Left kidney (tissue), 2 donors: ENCODE data around the gene ADAMTS12. TPM values are rescaled to one million over a fixed set of nuclear protein-coding genes. Genes with fewer than 3 reads are reported as not detected.

Source experiments
- DNase-seq: peaks from one replicate; pipeline ENCODE4 v3.0.0-alpha.2; 2013
- polyA plus RNA-seq: library from polyadenylated mRNA; unstranded; fragments of 120-200 nt; gene quantifications from one replicate; pipeline ENCODE4 v1.2.1, GENCODE V29; 2013; ENCODE audit not compliant: insufficient read length

Gene ADAMTS12
- polyA plus RNA-seq, 1 donor: 18.3 TPM

DNA sequence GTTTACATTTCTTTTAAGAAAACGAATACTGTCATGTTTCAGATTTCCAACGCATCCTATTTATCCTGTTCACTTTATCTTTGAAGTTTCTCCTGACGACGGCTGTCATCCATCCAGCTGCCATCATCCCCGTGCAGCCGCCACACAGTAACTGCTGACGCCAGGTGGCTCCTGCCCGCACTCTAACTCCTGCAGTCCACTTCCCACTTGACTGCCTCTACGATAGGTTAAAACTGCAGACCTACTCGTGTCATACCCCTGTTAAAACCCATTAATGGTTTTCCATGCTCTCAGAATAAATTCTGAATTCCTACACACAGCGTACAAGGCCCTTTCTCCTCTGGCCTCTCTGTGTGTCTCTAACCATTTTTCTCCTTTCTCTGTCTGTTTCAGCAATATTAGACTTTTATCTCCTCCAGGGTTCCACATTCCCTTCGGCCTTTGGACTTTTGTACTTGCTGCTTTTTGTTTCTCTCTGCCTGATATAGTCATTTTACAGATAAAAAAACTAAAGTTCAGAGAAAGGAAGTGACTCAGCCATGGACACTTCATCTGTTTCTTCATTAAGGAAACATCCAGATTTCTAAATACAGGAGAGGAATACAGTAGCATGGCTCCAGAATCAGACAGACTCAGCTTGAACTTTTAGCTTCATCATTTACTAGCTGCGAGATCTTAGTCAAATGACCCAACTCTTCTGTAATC lies 84.9 kb downstream of the ADAMTS12 start:
- DNase-seq: no peak

DNA sequence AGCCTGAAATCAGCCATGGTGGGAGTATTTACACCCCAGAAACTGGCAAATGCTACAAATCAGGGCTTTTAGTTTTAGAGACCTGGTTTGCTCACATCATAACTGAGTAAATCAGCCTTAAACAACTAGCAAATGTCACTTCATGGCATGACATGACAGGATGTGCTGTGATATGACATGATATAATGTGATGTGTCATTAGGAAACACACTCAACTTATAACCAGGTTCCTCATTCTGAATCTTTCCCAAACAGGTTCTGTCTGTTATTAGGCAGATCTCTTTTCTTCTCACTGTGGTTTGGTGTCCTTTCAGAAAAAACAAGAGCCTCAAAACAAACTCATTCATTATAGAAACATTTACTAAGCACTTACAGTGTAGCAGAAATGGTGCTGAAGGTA lies 90.5 kb downstream of the ADAMTS12 start:
- DNase-seq: no peak

DNA sequence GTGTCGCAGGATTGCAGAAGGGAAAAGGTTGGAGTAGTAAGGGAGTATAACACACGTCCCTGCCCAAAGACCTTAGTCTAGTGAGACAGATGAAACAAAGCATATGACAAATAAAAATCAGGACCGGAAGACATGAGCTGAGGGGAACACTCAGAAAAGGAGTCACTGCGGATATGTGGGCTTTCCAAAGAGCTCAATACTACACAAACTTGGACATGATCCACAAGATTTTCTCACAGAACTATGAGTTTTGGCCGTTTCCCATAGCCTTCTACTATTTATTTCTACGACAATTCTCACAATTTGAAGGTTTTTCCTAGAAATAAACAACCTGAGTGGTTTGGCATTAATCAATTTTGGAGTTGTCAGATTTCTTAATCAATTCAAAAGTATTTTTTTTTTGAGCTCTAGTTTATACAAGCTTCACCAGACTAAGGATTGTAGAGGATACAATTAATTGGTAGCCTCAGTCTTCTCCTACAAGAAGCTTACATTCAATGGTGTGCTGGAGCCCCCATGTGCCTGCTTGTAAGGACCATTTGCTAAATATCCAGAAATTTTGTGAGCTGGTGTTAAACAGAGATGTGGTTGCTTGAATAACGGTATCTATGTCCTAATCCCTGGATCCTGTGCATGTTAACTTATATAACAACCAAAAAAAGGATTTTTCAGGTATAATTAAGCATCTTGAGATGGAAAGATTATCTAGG lies 91.4 kb downstream of the ADAMTS12 start:
- no peak for DNase-seq

DNA sequence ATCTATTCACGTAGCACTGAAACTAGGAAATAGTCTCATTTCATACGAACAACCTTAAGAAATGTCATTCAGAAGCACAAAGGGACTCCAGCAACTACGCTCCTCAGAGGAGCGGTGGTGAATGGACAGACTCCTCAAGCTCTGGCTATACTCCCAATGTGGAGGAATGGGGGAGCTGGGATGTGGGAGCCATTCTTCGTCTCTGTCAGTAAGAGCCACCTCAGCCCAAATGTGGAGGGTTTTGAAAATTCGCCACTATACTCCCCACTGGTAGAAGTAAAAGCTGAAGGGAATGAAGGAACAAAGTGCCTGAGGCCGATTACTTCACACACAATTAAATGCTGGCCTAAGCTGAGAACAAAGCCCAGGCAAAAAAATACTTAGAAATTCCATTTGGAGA lies 96.3 kb downstream of the ADAMTS12 start:
- no peak for DNase-seq

DNA sequence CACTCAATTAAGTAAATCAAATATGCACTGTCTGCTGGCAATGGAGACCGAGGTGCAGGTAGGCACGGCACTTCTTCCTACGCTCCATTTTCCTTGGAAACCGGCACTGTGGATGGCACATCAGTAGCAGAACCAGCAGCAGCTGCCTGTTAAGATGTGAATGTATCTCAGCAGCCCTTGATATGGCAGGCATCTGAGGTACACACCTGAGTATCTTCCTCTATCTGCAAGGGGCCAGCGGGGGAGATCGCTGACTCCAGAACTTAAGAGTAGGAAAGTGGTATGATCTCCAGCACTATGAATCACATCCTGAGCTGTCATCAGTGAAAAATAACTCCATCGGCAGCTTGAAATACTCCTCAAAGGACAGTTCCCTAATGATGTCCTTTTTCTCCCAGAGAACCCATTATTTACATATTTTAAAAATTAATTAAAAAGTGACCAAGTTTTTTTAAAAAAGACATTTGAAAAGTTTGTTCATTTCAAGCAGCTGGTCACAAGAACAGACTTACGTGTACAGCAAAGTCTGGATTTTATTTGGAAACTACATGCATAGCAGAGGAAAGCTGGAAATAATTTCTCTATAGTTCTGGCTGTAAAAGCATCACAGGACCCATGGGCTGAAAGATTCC lies 97.1 kb downstream of the ADAMTS12 start:
- no peak for DNase-seq

DNA sequence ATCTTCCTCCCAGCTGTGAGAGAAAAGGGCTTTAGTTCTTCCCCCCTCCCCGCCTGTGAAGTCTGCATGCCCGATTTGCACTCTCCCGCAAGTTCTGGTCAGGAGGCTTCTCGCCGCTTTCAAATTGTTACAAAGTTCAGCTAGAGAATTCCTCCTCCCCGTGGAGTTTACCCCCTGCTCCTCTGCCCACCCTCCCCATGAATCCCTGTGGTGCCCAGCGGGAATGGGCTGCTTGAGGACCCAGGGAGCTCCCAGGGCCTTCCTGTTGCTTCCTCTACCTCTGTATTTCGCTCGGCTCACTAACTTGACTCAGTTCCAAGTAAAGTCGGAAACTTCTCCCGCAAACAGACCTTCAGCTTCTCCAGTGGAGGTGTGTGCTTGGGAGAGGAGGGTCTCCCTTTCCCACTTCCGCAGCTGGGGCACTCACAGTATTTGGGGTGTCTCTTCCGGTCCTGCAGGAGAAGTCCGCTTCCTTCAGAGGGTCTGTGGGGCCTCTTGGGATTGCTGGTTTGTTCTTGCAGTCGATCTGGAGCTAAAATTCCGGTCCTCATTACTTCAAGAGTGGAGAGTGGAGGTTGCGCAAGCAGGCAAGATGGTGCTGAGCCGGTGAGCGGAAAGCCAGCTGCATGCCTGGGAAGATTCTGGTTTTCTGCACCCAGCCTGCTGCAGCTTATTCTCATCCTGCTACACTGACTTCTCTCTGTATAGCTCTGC lies 97.8 kb downstream of the ADAMTS12 start:
- DNase-seq: no peak

DNA sequence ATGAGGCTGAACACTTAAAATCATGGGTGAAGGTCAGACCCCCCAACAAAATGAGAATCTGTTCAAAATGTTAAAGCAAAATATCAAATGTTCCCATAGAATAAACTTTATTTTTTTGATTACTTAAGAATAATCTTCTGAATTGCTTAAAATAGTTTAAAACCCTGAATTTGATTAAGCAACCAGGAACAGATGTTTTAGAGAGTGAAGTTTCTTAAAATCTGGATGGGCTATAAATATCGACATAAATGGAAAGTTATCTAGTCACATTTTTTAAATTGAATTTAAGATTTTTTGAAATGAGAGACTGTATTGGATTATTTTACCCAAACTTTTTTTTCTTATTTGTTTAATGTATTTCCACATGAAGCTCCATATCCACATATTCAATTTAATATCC lies 98.5 kb downstream of the ADAMTS12 start:
- DNase-seq: no peak

DNA sequence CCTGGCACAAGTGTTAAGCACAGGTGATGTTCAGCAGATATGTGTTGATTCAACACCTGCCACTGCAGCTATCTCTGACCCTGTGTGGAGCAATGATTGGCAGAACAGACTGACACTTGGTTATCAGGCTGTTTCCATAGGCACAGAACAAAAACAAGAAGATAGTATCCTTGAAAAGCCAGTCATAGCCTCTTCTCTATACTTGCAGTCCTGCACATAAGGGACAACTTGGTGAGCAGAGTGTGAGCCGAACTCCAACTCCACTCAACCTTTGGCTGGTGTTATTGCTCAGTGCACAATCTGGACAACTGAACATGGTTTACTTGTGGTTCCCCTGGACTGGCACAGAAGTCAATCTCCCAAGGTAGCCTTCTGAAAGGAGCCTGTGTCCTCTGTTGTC lies 99.2 kb downstream of the ADAMTS12 start:
- DNase-seq: no peak

DNA sequence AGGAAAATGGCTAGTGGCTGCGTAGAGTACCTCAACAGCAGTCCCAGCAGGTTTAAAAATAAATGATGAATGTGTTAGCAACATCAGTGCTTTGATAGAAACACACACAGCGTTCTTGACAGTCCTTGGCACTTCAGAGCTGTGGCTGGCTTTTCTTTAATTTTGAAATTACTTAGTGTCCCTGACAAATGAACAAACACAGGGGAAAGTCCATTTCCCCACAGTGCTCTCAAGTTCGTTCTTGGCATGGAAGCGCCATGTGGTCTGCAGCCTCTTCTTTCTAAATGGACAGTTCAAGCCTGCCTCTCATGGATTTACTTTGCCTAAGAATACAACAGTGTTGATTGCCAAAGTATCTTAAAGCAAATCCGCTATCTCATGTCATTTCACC lies 102.2 kb downstream of the ADAMTS12 start:
- DNase-seq: no peak

DNA sequence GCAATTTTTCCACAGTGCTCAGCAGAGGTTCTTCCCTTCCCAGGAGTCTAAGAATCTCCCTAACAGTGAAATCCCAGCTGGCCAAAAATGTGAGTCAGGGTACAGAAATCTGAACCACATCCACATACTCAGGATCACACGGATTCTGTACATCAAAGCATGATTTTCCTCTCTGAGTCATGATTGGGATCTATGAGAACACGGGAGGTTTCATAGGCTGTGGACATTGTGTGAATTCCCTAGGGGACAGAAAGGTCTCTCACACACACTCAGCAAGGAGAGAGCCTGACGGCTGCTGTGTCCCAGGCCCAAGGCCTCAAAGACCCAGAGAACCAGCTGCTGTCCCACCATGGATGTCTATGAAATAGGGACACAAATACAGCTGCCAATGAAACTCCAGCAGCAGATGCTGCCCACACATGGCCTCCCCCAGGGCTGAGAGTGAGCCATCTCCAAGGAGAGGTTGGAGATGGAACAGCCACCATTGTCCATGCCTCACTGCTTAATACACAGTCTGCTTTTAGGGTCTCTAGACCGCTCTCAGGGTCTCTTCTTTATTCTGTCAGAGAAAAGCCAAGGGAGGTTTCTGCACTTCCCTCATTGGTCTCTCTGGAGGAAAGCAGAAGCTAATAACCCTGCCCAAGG lies 102.7 kb downstream of the ADAMTS12 start:
- DNase-seq: no peak

DNA sequence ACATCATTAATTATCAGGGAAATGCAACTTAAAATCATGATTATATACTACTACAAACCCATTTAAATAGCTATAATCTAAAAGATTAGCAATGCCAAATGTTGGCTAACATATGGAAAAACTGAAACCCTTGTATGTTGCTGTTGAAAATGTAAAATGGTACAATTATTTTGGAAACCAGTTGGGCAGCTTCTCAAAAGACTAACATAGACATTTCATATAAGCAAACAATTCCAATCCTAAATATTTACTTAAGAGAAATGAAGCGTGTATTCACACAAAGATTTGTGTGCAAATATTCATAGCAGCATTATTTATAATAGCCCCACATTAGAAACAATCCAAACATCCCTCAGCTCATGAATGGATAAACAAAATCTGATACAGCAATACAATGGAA lies 106.2 kb downstream of the ADAMTS12 start:
- DNase-seq: no peak

DNA sequence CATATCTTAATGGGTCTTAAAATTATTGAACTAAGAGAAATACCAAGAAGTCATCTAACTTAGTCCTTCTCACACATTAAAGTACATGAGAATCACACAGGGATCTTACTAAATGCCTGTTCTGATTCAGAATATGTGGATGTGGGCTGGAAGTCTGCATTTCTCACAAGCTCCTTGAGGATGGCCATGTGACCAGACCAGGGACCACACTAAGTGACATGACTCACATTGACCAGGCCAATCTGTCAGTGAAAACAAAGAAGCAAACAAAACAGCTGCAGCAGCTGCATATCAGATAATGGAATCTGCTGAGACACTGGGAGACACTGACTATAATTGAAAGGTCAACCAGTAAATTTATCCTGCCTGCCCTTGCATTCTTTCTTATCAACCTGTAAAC lies 110.5 kb downstream of the ADAMTS12 start:
- no peak for DNase-seq

DNA sequence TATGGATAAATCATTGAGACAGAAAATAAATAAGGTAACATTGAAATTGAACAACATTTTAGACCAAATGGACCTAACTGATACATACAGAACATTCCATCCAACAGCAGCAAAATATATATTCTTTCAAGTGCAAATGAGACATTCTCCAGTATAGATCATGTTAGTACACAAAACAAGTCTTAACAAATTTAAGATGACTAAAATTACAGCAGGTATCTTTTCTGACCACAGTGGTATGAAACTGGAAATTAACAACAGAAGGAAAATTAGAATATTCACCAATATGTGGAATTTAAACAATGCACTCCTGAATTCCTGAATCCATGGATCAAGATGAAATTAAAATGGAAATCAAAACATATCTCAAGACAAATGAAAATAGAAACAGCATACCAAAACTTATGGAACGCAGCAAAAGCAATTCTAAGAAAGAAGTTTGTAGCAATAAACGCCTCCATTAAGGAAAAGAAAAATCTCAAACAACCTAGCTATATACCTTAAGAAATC lies 115.6 kb downstream of the ADAMTS12 start:
- no peak for DNase-seq

DNA sequence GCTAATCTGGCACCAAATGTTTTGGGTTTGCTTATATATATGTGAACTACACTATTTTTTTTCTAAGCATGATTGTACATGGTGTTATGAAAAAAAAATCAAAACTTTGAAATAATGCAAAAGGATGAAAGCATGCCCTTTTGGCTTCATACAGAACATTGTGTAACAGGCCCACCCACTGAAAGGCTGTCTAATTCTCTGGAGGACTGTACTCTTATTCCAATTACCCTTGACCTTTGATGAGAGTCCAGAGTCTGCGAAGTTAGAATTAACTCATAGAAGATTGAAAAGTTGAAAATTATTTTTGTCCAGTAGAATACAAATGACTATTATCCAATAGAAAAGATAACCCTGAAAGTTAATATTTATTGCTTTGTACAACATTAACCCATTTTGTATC lies 117.4 kb downstream of the ADAMTS12 start:
- no peak for DNase-seq

DNA sequence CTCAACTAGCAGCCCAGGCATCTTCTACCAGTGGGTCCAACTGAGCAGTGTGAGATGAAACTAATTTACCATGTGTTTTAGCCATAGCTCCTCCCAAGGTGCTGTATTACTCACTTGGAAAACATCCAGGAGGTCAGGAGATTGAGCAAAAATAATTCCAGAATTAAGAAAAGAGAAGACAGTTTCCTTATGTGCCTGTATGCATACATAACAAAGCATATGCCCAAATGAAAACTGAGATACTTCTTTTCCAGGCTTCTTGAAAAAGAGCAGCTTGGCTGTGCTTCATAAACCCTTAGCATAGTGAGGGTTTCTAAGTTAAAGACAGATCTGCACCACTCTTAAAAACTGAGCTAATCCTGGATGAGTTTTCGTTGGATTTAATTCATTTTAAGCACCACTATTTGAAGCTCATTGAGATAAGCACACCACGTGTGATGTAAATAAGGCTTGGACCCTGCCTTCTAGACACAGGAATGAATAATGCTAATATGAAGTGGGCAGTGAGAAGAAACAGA lies 119.4 kb downstream of the ADAMTS12 start:
- DNase-seq: no peak

DNA sequence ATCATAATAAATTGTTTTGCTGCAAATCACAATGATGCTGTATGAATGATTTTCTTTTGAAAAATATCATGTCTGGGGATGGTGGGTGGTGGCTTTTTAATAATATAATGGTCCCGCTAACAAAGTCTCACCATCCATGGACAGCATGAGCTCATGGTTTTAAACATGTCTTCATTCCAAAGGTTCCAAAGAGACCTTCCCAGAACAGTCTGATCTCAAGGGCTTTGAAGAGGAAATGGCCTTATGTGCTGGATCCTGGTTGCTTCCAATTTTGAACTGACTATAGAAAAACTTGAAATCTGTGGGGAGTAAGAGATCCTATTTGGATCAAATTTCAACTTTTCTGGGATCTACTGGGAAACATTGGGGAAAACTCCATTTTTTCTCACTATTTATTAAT lies 121.8 kb downstream of the ADAMTS12 start:
- no peak for DNase-seq

DNA sequence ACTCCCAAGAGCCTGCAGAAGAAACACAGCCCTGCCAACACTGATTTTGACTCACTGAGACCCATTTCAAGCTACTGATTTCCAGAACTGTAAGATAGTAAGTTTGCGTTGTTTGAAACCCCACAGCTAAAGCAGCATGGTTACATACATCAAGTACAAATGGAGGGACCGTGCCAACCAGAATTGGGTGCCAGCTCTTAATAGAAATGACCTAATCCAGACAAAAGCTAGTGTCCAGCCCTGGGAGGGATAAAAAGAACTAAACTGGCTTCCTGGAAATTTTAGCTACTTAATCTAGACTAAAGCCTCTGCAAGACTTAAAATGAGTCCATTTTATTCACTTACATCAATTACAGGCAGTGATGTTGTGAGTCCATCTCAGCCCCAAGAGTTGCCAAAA lies 122.6 kb downstream of the ADAMTS12 start:
- no peak for DNase-seq

DNA sequence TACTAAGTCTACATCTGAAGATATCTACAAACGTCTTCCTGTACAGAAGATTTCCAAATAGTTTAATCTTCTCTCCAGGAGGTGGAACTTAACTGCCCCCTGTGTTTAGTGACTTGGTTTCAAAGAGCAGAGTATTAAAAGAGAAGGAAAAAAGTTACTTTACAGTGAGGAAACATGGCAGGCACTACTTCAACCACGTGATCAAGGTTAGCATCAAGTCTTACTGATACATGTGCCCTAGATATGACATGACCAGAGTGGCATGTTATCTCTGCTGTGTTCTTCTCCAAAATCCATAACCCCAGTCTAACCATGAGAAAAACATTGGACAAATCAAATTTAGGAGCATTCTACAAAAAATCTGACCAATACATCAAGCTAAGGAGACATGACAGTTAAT lies 125.8 kb downstream of the ADAMTS12 start:
- DNase-seq: no peak

DNA sequence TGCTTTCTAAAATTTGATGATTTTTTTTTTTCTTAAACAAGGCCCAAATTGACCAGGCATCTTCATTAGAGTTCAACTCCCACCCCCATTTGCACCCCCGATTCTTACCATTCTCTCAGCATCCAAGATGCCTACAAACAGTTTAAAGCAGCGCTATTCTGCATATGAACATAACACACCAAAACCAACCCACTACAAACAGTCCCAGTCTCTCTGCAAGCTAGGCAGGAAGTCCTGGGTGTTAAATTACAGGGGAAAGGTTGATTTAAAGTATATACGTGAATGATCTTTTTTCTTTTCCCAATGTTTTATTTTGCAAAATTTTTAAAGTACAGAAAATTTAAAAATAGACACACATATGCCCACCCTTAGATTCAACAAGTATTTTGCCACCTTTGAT lies 127.0 kb downstream of the ADAMTS12 start:
- DNase-seq: no peak

DNA sequence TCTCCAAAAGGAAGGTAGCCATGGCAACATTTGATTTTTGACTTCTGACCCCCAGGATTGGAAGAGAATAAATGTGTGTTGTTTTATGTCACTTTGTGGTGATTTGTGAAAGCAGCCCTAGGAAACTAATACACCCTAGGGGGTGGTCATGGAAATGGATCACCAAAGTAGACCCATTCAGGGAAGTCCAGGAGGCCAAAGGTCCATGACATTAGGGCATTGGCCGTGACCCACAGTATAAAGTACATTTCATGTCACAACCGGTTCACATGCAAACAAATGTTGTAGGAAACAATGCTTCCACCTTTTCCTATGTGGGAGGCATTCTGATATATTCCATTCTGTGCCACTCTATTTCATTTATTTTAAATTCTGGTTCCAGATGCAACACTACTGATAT lies 128.4 kb downstream of the ADAMTS12 start:
- no peak for DNase-seq

DNA sequence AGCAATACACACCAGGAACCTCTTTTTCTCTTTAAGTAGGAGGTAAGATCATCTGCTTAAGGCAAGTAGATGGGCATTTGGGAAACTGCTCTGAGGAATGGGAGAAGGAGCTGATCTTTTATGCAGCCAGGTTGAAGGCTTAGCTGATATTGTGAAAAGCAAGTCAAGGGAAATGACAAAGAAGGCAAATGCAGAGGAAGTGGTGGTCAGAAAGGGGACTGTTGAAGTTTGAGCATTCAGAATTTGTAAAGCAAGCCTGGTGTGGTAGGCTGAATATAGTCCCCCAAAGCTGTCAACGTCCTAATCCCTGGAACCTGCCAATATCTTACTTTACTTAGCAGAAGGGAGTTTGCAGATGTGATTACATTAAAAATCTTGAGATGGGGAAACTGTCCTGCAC lies 128.9 kb downstream of the ADAMTS12 start:
- DNase-seq: no peak

DNA sequence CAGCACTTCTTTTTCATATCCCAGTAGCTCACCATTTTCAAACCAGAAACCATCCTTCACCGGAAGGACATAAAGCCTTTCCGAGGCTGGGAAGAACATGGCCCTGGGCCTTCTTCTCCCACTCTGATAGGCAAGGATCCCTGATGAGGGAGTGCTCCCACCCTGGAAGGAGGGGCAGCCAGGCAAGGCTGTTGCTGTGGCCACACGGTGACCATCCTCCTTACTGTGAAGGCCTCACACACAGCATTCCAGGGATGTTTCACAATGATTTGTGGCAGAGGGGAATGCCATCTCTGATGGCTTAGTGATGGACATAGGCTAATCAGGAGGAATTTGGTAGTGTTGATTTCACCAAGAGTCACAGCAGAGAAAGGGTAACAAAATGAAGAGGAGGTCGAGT lies 130.7 kb downstream of the ADAMTS12 start:
- DNase-seq: no peak
